GM12865 (cell line): Measurements from ENCODE around the gene ELAVL1.
"Not testable (repeated sequence)": the region's sequence is repeated elsewhere in the genome, so short reads cannot be mapped to it uniquely, and the experiment has no call there.

Experiments
- DNase-seq: peaks from one replicate; pipeline ENCODE4 v3.0.0; 2010; ENCODE audit warnings: low read depth
- H3K4me3 ChIP-seq: 2 replicates; pipeline ENCODE4 v1.5.1; 2011; ENCODE audit warnings: mild to moderate bottlenecking, low read depth, low read length, control low read depth
- TF ChIP-seq, protein P1 (sequence below): IDR thresholded peaks from 2 replicates; pipeline ENCODE4 v1.5.1; 2011; ENCODE audit warnings: low read length, control low read depth, low read depth, inconsistent platforms; ENCODE audit not compliant: insufficient read depth; ENCODE audit errors: missing control alignments

ELAVL1 gene

DNA sequence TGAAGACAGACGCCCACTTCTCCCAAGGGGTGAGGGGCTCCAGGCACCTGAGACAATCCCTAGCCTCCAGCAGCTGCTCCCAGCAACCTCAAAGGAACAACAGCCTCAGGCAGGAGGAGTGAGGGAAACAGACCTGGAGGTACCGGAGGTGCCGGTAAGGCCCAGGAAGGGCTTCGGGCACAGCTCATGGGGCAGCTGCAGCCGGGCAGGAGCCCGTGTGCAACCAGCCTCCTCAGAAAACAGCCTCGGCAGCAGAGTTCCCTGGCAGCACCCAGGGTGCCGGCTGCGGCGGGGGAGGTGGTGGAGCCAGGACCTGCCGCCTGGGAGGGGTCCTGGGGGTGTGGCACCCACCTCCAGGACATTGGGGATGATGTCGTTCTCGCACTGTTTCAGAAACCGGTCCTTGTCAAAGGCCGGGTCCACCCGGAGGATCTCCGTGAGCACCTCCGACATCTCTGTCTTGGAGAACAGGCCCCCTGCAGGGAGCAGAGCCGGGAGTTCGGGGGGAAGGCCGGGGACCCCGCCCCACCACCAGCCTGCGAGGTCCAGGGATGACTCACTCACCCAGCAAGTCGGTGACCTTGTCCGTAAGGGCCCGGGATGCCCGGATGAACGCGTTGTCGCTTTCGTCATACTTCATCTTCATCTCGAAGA lies 73.0 kb downstream of the ELAVL1 start:
- TF ChIP-seq, protein P1, sequence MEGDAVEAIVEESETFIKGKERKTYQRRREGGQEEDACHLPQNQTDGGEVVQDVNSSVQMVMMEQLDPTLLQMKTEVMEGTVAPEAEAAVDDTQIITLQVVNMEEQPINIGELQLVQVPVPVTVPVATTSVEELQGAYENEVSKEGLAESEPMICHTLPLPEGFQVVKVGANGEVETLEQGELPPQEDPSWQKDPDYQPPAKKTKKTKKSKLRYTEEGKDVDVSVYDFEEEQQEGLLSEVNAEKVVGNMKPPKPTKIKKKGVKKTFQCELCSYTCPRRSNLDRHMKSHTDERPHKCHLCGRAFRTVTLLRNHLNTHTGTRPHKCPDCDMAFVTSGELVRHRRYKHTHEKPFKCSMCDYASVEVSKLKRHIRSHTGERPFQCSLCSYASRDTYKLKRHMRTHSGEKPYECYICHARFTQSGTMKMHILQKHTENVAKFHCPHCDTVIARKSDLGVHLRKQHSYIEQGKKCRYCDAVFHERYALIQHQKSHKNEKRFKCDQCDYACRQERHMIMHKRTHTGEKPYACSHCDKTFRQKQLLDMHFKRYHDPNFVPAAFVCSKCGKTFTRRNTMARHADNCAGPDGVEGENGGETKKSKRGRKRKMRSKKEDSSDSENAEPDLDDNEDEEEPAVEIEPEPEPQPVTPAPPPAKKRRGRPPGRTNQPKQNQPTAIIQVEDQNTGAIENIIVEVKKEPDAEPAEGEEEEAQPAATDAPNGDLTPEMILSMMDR: no peak
- DNase-seq: no peak
- H3K4me3 ChIP-seq: no peak overlapping the region

DNA sequence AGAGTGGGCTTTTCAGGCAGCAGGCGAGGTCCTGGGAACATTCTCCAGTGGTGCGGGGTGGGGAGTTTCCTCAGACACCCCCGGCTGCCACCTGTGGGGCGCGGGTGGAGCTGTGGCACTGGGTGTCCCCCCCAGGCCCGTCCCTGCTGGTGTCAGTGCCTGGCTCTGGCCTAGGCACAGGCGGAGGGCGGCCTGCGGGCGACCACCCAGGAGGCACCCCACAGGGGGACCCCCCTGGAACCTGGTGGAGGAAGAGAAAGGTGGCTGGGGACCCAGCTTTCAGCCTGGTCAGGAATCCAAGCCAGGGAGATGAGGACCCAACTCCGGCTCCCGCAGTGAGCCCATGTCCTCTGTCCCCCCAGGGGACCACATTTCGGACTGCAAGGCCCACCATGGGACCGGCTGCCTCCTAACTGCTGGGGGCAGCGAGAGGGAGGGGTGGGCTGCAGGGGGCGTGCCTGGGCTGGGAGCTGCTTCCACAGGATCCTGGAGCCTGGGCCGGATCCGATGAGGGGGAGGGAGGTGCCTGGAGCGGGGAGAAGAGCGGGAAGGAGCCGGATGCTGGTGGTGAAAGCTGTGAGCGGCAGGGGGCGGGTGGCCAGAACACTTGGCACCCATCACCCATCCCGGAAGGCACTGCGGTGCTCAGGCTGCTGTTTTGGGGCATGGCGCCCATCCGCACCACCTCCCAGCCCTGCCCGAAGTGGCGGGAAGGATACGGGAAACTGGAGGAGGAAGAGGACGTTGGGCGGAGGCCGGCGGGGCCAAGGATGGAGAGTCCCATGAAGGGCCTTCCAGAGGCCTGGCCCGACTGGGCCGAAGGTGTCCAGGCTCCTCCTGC lies 74.0 kb downstream of the ELAVL1 start:
- TF ChIP-seq, protein P1: no peak
- no peak overlapping the region for H3K4me3 ChIP-seq
- DNase-seq: no peak

DNA sequence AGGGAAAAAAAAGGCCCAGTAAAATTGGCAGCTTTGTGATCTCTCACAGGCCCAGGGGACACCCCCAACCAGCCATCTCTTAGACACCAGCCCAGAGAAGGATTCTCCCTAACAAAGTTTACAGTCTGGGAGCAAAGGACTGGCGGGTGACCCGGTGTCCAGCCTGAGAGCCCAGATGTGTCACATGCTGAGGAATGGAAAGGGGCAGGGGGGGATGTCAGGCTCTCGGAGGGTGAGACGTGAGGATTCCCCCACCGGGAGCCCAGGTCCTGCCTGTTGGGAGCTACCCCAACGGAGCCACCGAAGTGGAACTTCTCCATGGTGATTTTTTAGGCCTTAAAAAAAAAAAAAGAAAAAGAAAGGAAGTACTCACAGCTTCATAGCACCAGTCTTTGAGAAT lies 74.7 kb downstream of the ELAVL1 start:
- H3K4me3 ChIP-seq: no peak overlapping the region
- TF ChIP-seq, protein P1: no peak
- no peak for DNase-seq

DNA sequence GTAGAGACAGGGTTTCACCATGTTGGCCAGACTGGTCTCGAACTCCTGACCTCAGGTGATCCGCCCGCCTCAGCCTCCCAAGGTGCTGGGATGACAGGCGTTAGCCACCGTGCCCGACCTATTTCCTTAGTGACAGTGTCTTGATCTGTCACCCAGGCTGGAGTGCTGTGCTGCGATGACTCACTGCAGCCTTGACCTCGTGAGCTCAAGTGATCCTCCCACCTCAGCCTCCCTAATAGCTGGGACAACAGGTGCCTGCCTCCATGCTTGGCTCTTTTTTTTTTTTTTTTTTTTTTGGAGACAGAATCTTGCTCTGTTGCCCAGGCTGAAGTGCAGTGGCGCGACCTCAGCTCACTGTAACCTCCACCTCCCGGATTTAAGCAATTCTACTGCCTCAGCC lies 75.4 kb downstream of the ELAVL1 start:
- not testable (repeated sequence) for DNase-seq, H3K4me3 ChIP-seq

DNA sequence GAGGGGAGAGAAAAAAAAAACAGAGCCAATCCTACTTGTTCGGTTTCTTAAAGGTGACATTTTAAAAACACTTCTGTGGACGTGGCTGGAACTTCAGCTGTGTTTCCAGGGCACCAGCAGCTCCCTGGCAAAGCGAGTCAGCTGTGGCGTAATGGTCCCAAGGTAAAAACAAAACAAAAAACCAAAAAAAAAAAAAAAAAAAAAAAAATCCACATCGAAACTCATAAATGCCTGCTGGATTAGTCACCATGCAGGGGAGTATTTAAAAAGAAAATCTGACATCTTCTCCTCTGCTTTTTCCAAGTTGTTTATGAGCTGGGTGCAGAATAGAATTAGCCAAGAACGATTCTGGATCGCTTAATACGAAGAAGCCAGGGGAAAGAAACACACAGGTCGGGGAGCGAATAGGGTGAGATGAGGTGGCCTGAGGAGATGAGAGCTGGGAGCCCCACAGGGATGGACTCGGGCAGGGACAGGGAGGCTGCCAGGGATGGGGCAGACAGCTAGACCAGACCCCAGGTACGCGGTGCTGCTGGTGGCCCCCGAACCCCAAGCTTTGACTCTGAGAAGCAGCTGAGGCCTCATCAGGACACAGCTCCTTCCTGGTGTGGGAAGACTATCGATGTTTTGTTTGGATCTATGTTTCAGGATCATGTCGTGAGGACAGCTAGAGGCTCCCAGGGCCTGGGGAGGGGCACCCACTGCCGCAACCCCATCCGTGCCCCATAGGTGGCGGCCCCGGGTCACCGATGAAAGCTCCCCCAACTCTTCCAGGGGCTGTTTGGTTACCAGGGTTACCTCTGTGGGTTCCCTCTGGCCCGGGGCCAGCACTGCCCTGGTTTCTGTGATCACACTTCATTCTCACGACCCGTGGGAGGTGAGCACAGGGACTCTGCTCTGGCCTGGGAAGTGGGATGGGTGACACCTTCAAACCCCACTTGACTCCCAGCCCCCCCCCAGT lies 76.4 kb downstream of the ELAVL1 start:
- H3K4me3 ChIP-seq: no peak overlapping the region
- TF ChIP-seq, protein P1: peak; percentile 45
- DNase-seq: peak; percentile 72

DNA sequence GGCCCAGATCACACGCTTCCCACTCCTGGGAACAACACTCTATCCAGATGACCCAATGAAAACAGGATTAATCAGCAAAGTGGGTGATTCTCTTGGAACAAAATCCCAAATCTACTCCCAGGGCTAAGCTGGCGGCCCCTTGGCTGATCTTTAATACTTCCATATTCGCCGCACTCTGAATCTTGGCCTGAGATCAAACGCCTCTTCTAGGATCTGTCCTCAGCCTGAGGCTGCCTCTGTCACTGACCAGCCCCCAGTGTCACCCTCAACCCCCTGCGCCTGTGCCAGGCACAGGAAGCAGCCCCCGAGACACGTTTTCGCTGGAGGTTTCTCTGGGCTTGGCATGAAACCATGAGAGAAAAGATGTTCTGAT lies 77.1 kb downstream of the ELAVL1 start:
- DNase-seq: no peak
- no peak overlapping the region for H3K4me3 ChIP-seq
- TF ChIP-seq, protein P1: no peak
